HL-60 (cell line): ENCODE data around the gene POP4.

Experiments used
- DNase-seq, 2 experiments: peaks; one replicate each; pipeline ENCODE4 v3.0.0-alpha.2; 2010 to 2020; ENCODE audit warnings: low read depth in 1 of 2, low spot score in 1 of 2
- H3K27ac ChIP-seq: fragments of 250-450 bp; sonication (Bioruptor Pico); replicated peaks from 2 replicates; pipeline ENCODE4 v1.5.1; 2020; ENCODE audit warnings: mild to moderate bottlenecking, moderate library complexity
- H3K27me3 ChIP-seq: fragments of 250-450 bp; sonication (Bioruptor Pico); 2 replicates; pipeline ENCODE4 v1.5.1; 2021; ENCODE audit warnings: mild to moderate bottlenecking, moderate library complexity; ENCODE audit not compliant: insufficient read depth, poor library complexity, severe bottlenecking
- H3K4me3 ChIP-seq: replicated peaks from 2 replicates; pipeline ENCODE4 v1.5.1; 2011; ENCODE audit warnings: mild to moderate bottlenecking, control low read depth, low read length; ENCODE audit not compliant: insufficient read depth
- GABPA ChIP-seq: IDR thresholded peaks from 2 replicates; pipeline ENCODE4 v1.6.1; 2012; ENCODE audit warnings: low read depth
- POLR2AphosphoS5 ChIP-seq: IDR thresholded peaks from 2 replicates; pipeline ENCODE4 v1.6.1; 2012; ENCODE audit warnings: low read depth
- SPI1 ChIP-seq: IDR thresholded peaks from 2 replicates; pipeline ENCODE4 v1.6.1; 2012; ENCODE audit warnings: low read depth, mild to moderate bottlenecking, borderline replicate concordance
- TF ChIP-seq, protein P1 (sequence below): IDR thresholded peaks from 2 replicates; pipeline ENCODE4 v1.6.1; 2012; ENCODE audit warnings: low read depth; ENCODE audit not compliant: insufficient replicate concordance
- TF ChIP-seq, protein P2 (sequence below): IDR thresholded peaks from one replicate; pipeline ENCODE4 v1.5.1; 2011; ENCODE audit warnings: low read length, control low read depth, inconsistent platforms; ENCODE audit not compliant: insufficient read depth

The POP4 gene

DNA sequence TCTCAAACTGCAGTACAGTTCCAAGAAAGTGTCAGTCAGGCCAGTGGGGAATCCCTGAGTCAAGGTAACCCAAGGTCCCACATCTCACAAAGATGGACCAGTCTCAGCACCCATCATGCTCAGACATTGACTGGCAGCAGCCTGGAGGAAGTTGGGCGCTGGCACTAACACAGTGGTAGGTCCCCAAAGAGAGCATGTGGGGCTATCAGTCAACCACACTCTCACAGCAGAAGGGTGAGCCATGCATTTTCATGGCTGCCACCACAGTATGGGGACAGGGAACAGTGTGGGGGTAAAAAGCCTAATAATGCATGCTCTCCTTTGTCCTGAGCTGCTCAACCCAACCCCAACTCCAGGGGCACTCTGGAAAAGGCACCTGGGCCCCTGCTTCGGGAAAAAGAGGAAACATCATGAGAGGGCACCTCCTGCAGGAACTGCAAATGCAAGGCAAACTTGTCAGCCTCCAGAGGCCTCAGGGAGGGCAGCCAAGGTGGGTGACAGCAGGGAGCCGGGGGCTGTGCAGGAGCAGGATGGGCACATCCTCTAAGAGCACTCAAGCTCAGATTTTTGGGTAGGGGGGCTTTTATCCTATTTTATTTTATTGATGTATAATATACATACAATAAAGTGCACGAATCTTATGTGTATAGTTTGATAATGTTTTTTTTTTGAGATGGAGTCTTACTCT is 49.7 kb downstream of the POP4 start:
- H3K27me3 ChIP-seq: no peaks in the 10 kb centered on the region
- no peak overlapping the region for H3K4me3 ChIP-seq

DNA sequence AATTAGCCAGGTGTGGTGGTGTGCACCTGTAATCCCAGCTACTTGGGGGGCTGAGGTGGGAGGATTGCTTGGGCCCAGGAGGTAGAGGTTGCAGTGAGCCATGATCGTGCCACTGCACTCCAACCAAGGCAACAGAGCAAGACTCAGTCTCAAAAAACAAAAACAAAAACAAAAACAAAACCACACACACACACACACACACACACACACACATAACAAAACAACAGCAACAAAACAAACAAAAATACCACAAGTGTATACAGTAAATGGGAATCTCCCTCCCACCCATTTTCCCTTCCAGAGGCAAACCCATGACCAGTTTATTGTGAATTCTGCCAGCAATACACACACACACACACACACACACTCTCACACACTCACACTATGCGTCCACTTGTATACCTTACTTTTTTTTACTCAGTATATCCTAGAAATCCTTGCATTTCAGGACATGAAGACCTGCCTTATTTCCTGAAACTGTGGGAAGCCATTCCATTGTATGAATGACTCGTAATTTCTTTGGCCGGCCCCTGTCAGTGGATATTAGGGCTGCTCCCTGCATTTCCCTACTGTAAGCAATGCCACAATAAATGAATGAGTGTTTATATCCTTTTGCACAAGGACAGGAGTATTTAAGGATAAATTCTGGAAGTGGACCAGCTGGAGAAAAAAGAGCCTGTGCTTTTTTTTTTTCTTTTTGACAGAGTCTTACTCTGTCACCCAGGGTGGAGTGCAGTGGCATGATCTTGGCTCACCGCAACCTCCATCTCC is 52.3 kb downstream of the POP4 start:
- Histone ChIP-seq H3K27ac (no peak overlapping the region), H3K27me3 (no peaks in the 10 kb centered on the region), H3K4me3 (no peak overlapping the region)
- TF ChIP-seq, protein P1, sequence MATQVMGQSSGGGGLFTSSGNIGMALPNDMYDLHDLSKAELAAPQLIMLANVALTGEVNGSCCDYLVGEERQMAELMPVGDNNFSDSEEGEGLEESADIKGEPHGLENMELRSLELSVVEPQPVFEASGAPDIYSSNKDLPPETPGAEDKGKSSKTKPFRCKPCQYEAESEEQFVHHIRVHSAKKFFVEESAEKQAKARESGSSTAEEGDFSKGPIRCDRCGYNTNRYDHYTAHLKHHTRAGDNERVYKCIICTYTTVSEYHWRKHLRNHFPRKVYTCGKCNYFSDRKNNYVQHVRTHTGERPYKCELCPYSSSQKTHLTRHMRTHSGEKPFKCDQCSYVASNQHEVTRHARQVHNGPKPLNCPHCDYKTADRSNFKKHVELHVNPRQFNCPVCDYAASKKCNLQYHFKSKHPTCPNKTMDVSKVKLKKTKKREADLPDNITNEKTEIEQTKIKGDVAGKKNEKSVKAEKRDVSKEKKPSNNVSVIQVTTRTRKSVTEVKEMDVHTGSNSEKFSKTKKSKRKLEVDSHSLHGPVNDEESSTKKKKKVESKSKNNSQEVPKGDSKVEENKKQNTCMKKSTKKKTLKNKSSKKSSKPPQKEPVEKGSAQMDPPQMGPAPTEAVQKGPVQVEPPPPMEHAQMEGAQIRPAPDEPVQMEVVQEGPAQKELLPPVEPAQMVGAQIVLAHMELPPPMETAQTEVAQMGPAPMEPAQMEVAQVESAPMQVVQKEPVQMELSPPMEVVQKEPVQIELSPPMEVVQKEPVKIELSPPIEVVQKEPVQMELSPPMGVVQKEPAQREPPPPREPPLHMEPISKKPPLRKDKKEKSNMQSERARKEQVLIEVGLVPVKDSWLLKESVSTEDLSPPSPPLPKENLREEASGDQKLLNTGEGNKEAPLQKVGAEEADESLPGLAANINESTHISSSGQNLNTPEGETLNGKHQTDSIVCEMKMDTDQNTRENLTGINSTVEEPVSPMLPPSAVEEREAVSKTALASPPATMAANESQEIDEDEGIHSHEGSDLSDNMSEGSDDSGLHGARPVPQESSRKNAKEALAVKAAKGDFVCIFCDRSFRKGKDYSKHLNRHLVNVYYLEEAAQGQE: no peak
- TF ChIP-seq SPI1 (no peak), POLR2AphosphoS5 (no peak), GABPA (no peak)
- TF ChIP-seq, protein P2, sequence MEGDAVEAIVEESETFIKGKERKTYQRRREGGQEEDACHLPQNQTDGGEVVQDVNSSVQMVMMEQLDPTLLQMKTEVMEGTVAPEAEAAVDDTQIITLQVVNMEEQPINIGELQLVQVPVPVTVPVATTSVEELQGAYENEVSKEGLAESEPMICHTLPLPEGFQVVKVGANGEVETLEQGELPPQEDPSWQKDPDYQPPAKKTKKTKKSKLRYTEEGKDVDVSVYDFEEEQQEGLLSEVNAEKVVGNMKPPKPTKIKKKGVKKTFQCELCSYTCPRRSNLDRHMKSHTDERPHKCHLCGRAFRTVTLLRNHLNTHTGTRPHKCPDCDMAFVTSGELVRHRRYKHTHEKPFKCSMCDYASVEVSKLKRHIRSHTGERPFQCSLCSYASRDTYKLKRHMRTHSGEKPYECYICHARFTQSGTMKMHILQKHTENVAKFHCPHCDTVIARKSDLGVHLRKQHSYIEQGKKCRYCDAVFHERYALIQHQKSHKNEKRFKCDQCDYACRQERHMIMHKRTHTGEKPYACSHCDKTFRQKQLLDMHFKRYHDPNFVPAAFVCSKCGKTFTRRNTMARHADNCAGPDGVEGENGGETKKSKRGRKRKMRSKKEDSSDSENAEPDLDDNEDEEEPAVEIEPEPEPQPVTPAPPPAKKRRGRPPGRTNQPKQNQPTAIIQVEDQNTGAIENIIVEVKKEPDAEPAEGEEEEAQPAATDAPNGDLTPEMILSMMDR: no peak
- DNase-seq: no peak

More for the DNA sequence above, 49.7 kb downstream of the POP4 start:
- DNase-seq: no peak
- TF ChIP-seq SPI1 (no peak), GABPA (no peak), POLR2AphosphoS5 (no peak)
- TF ChIP-seq, protein P2: no peak
- TF ChIP-seq, protein P1: no peak
- no peak overlapping the region for H3K27ac ChIP-seq

DNA sequence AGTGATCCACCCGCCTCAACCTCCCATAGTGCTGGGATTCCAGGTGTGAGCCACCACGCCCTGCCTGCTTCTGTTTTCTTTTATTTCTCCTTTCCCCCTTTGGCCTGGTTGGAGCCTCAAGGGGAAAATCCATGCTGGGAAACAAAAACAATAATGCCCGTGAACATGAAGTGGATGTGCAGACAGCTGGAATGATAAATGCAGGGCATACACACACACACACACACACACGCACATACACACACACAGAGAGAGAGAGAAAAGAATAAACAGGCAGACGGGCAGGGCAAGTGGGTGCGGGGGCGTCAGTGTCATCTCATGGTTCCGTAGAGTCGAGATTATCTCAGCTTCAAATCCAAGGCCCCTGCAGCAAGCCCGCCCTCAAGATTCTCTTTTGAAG is 54.8 kb downstream of the POP4 start:
- TF ChIP-seq, protein P2: no peak
- TF ChIP-seq, protein P1: no peak
- TF ChIP-seq SPI1 (no peak), GABPA (no peak), POLR2AphosphoS5 (no peak)
- Histone ChIP-seq H3K27me3 (no peaks in the 10 kb centered on the region), H3K4me3 (no peak overlapping the region), H3K27ac (no peak overlapping the region)
- DNase-seq: no peak
